Fibroblast of lung (primary cell): ENCODE data around the gene NXN. TPM values are rescaled to one million over a fixed set of nuclear protein-coding genes. Genes with fewer than 3 reads are reported as not detected.
"Not testable (repeated sequence)": the region's sequence is repeated elsewhere in the genome, so short reads cannot be mapped to it uniquely, and the experiment has no call there.

ENCODE experiments used
- DNase-seq, 2 donors: peaks; one replicate each; pipeline versions ENCODE4 v3.0.0 to v3.0.0-alpha.2; 2010; ENCODE audit warnings: low read depth in 2 of 2
- H2AFZ ChIP-seq: 2 replicates; pipeline ENCODE4 v1.5.1; 2012; ENCODE audit warnings: low read length, control low read depth, inconsistent platforms
- H3K27ac ChIP-seq: 2 replicates; pipeline ENCODE4 v1.5.1; 2011; ENCODE audit warnings: low read length, control low read depth; ENCODE audit not compliant: insufficient read depth
- H3K27me3 ChIP-seq: 2 replicates; pipeline ENCODE4 v1.5.1; 2011; ENCODE audit warnings: mild to moderate bottlenecking, low read length; ENCODE audit not compliant: control insufficient read depth, insufficient read depth
- H3K36me3 ChIP-seq: 2 replicates; pipeline ENCODE4 v1.5.1; 2011; ENCODE audit warnings: low read length; ENCODE audit not compliant: control insufficient read depth, insufficient read depth
- H3K4me1 ChIP-seq: 2 replicates; pipeline ENCODE4 v1.5.1; 2011; ENCODE audit warnings: low read length; ENCODE audit not compliant: control insufficient read depth, insufficient read depth; ENCODE audit errors: extremely low read depth
- H3K4me2 ChIP-seq: 2 replicates; pipeline ENCODE4 v1.5.1; 2011; ENCODE audit warnings: low read length, control low read depth; ENCODE audit not compliant: insufficient read depth; ENCODE audit errors: extremely low read depth
- H3K4me3 ChIP-seq, 4 experiments: fragments of 200-600 bp in 1 of 4; sonication (generic) in 1 of 4; replicated peaks in 1 of 4; 2 replicates each; pipeline ENCODE4 v1.5.1; 2011 to 2016; ENCODE audit warnings: low read length in 4 of 4, low read depth in 3 of 4, mild to moderate bottlenecking in 3 of 4, control low read depth in 2 of 4, inconsistent platforms in 1 of 4, mixed read lengths in 1 of 4; ENCODE audit not compliant: insufficient read depth in 1 of 4; ENCODE audit errors: control extremely low read depth in 1 of 4
- H3K79me2 ChIP-seq: 2 replicates; pipeline ENCODE4 v1.5.1; 2012; ENCODE audit warnings: mild to moderate bottlenecking, low read length, inconsistent platforms; ENCODE audit not compliant: control insufficient read depth, insufficient read depth
- H3K9ac ChIP-seq: 2 replicates; pipeline ENCODE4 v1.5.1; 2011; ENCODE audit warnings: mild to moderate bottlenecking, low read length, control low read depth; ENCODE audit not compliant: insufficient read depth
- H3K9me3 ChIP-seq: 2 replicates; pipeline ENCODE4 v1.5.1; 2012; ENCODE audit warnings: low read depth, low read length; ENCODE audit not compliant: control insufficient read depth, insufficient read depth
- H4K20me1 ChIP-seq: 2 replicates; pipeline ENCODE4 v1.5.1; 2011; ENCODE audit warnings: low read length; ENCODE audit not compliant: control insufficient read depth, insufficient read depth; ENCODE audit errors: extremely low read depth
- CTCF ChIP-seq, 2 donors: IDR thresholded peaks in 1 of 2; conservative IDR thresholded peaks in 1 of 2; 1 replicate in 1 of 2; 2 replicates in 1 of 2; pipeline ENCODE4 v1.5.1; 2011 to 2012; ENCODE audit warnings: low read length in 2 of 2, control low read depth in 1 of 2, inconsistent platforms in 1 of 2, low read depth in 1 of 2, mild to moderate bottlenecking in 1 of 2
- EZH2 ChIP-seq: IDR thresholded peaks from 2 replicates; pipeline ENCODE4 v1.5.1; 2012; ENCODE audit warnings: low read length, control low read depth, mild to moderate bottlenecking; ENCODE audit errors: missing control alignments
- polyA plus RNA-seq, 2 donors: library from polyadenylated mRNA; depleted of rRNA in 1 of 2; stranded (reverse) in 1 of 2; unstranded in 1 of 2; fragments of >200 nt; gene quantifications; 2 replicates each; pipeline ENCODE4 v1.2.1, GENCODE V29; 2011 to 2012; ENCODE audit warnings: missing spikeins in 1 of 2
- total RNA-seq: library from RNA; depleted of rRNA; stranded (reverse); fragments of >200 nt; gene quantifications from 2 replicates; pipeline ENCODE4 v1.2.1, GENCODE V29; 2014

NXN gene
- total and polyA plus RNA-seq, 2 donors (not counting 1 experiment from before 2014, with no cell fraction given) = 38.5 to 53.8 TPM

- TF ChIP-seq CTCF (conservative IDR thresholded peaks at IDR 0.05 in 1 of 2, IDR thresholded peaks at IDR 0.05 in 1 of 2; ENCODE audit: low read depth in 1 of 2, low read length in 2 of 2) = no peak
- TF ChIP-seq EZH2 = no peak
- no peak overlapping the region for H3K9ac ChIP-seq
- no peaks in the 10 kb centered on the region for H3K9me3 ChIP-seq
- peaks cover 5% of the 10 kb centered on the region for H3K4me1 ChIP-seq
- no peaks in the 10 kb centered on the region for H3K36me3 ChIP-seq
- H3K4me3 ChIP-seq = no peak overlapping the region
- no peak overlapping the region for H3K4me2 ChIP-seq
- no peaks in the 10 kb centered on the region for H3K79me2 ChIP-seq
- no peak overlapping the region for H2AFZ ChIP-seq
- DNase-seq = no peak
- no peaks in the 10 kb centered on the region for H3K27me3 ChIP-seq
- H3K27ac ChIP-seq = no peak overlapping the region
- H4K20me1 ChIP-seq = no peaks in the 10 kb centered on the region
Measured at GRCh38 chr17:907725-908124, 71.9 kb downstream of the NXN start.

GRCh38 chr17:905708-906107 lies 73.9 kb downstream of the NXN start:
- not testable (repeated sequence) for H4K20me1 ChIP-seq, H3K4me2 ChIP-seq, DNase-seq, H3K27me3 ChIP-seq, H2AFZ ChIP-seq, H3K4me3 ChIP-seq, H3K9ac ChIP-seq, H3K79me2 ChIP-seq, H3K9me3 ChIP-seq, H3K36me3 ChIP-seq, H3K27ac ChIP-seq
- H3K4me1 ChIP-seq = peaks cover 15% of the 10 kb centered on the region

- peaks cover 15% of the 10 kb centered on the region for H3K4me1 ChIP-seq
- H3K36me3 ChIP-seq = no peaks in the 10 kb centered on the region
- peak overlapping the region; percentile 59 for H3K4me2 ChIP-seq
- no peaks in the 10 kb centered on the region for H3K9me3 ChIP-seq
- no peak overlapping the region for H3K4me3 ChIP-seq
- H2AFZ ChIP-seq = no peak overlapping the region
- H3K9ac ChIP-seq = peak overlapping the region; percentile 30
- H3K27me3 ChIP-seq = no peaks in the 10 kb centered on the region
- TF ChIP-seq EZH2 (no peak), CTCF (conservative IDR thresholded peaks at IDR 0.05 in 1 of 2, IDR thresholded peaks at IDR 0.05 in 1 of 2; ENCODE audit: low read depth in 1 of 2, low read length in 2 of 2) (no peak)
- peak overlapping the region; percentile 73 for H3K27ac ChIP-seq
- H3K79me2 ChIP-seq = peaks cover 2% of the 10 kb centered on the region
- no peaks in the 10 kb centered on the region for H4K20me1 ChIP-seq
- peak; percentile 92 to 97 for DNase-seq
Measured at GRCh38 chr17:903691-904481, 75.7 kb downstream of the NXN start.
